CD14-positive monocyte (primary cell): Measurements from ENCODE around the gene B3GNT7. TPM values are rescaled to one million over a fixed set of nuclear protein-coding genes. Genes with fewer than 3 reads are reported as not detected.
A peak's percentile ranks its signal among the peaks of the same experiment; 100 is the strongest.

Experiments used
- DNase-seq, 3 donors: peaks; one replicate each; pipeline ENCODE4 v3.0.0-alpha.2; 2011 to 2022
- H2AFZ ChIP-seq: 2 replicates; pipeline ENCODE4 v1.6.0; 2012; ENCODE audit warnings: mild to moderate bottlenecking, low read depth, low read length, inconsistent platforms; ENCODE audit not compliant: insufficient read depth, poor library complexity, severe bottlenecking
- H3K27ac ChIP-seq, 2 donors: 1 replicate in 1 of 2; 2 replicates in 1 of 2; pipeline ENCODE4 v1.5.1; 2012 to 2013; ENCODE audit warnings: low read length in 2 of 2, control low read depth in 1 of 2, inconsistent platforms in 1 of 2, low read depth in 1 of 2, mild to moderate bottlenecking in 1 of 2
- H3K27me3 ChIP-seq, 2 donors: one replicate each; pipeline versions ENCODE4 v1.6.0 to v1.6.1; 2011 to 2013; ENCODE audit warnings: low read length in 2 of 2; ENCODE audit not compliant: control insufficient read depth in 2 of 2, insufficient read depth in 2 of 2
- H3K36me3 ChIP-seq, 2 donors: replicated peaks in 1 of 2; 1 replicate in 1 of 2; 2 replicates in 1 of 2; pipeline versions ENCODE4 v1.5.1 to v1.6.1; 2012 to 2013; ENCODE audit warnings: low read length in 2 of 2, control low read depth in 1 of 2, inconsistent platforms in 1 of 2, mild to moderate bottlenecking in 1 of 2; ENCODE audit not compliant: insufficient read depth in 2 of 2, control insufficient read depth in 1 of 2
- H3K4me1 ChIP-seq, 2 donors: 1 replicate in 1 of 2; 2 replicates in 1 of 2; pipeline versions ENCODE4 v1.5.1 to v1.6.1; 2012 to 2013; ENCODE audit warnings: low read length in 2 of 2, control low read depth in 1 of 2, inconsistent platforms in 1 of 2, mild to moderate bottlenecking in 1 of 2, moderate library complexity in 1 of 2; ENCODE audit not compliant: insufficient read depth in 2 of 2, control insufficient read depth in 1 of 2
- H3K4me2 ChIP-seq: replicated peaks from 2 replicates; pipeline ENCODE3; 2012; ENCODE audit warnings: low read length, moderate library complexity, mild to moderate bottlenecking; ENCODE audit not compliant: poor library complexity, severe bottlenecking; ENCODE audit errors: extremely low read depth
- H3K4me3 ChIP-seq, 3 experiments: fragments of 200-600 bp in 1 of 3; sonication (generic) in 1 of 3; replicated peaks in 1 of 3; 1 replicate in 2 of 3; 2 replicates in 1 of 3; pipeline ENCODE4 v1.5.1; 2011 to 2013; ENCODE audit warnings: low read length in 3 of 3, mild to moderate bottlenecking in 3 of 3, control low read depth in 2 of 3, low read depth in 2 of 3, inconsistent platforms in 1 of 3, moderate library complexity in 1 of 3
- H3K79me2 ChIP-seq: 2 replicates; pipeline ENCODE4 v1.6.0; 2012; ENCODE audit warnings: mild to moderate bottlenecking, control low read depth, inconsistent platforms, low read length, moderate library complexity; ENCODE audit not compliant: insufficient read depth
- H3K9ac ChIP-seq: 2 replicates; pipeline ENCODE4 v1.6.0; 2017; ENCODE audit warnings: low read length, mild to moderate bottlenecking; ENCODE audit not compliant: insufficient read depth, poor library complexity, severe bottlenecking
- H3K9me3 ChIP-seq, 2 donors: replicated peaks in 1 of 2; 1 replicate in 1 of 2; 2 replicates in 1 of 2; pipeline versions ENCODE4 v1.5.1 to v1.6.1; 2012 to 2013; ENCODE audit warnings: low read length in 2 of 2, control low read depth in 1 of 2; ENCODE audit not compliant: control insufficient read depth in 1 of 2, insufficient read depth in 1 of 2
- H4K20me1 ChIP-seq: 2 replicates; pipeline ENCODE4 v1.6.0; 2012; ENCODE audit warnings: mild to moderate bottlenecking, low read length, control low read depth, moderate library complexity; ENCODE audit not compliant: insufficient read depth
- H3K27ac Mint-ChIP-seq, 7 donors: one replicate each; pipeline ENCODE4 v1.8.0; 2020; ENCODE audit warnings: mild to moderate bottlenecking in 7 of 7, mixed read lengths in 7 of 7, moderate library complexity in 6 of 7, inconsistent platforms in 2 of 7
- H3K27me3 Mint-ChIP-seq, 3 donors: one replicate each; pipeline ENCODE4 v1.8.0; 2021 to 2022; ENCODE audit warnings: low read depth in 3 of 3, mild to moderate bottlenecking in 3 of 3, mixed read lengths in 3 of 3, moderate library complexity in 3 of 3, inconsistent platforms in 1 of 3
- H3K36me3 Mint-ChIP-seq, 2 donors: one replicate each; pipeline ENCODE4 v1.8.0; 2020; ENCODE audit warnings: mixed read lengths in 2 of 2, inconsistent platforms in 1 of 2, mild to moderate bottlenecking in 1 of 2
- H3K4me1 Mint-ChIP-seq: one replicate; pipeline ENCODE4 v1.8.0; 2020; ENCODE audit warnings: mild to moderate bottlenecking, mixed read lengths
- H3K4me3 Mint-ChIP-seq, 2 donors: one replicate each; pipeline ENCODE4 v1.8.0; 2020; ENCODE audit warnings: mild to moderate bottlenecking in 2 of 2, mixed read lengths in 2 of 2, moderate library complexity in 1 of 2
- H3K9me3 Mint-ChIP-seq, 7 donors: one replicate each; pipeline ENCODE4 v1.8.0; 2020 to 2022; ENCODE audit warnings: mixed read lengths in 7 of 7, mild to moderate bottlenecking in 6 of 7, moderate library complexity in 6 of 7, inconsistent platforms in 2 of 7
- CTCF ChIP-seq: fragments of 200-600 bp; IDR thresholded peaks from one replicate; pipeline ENCODE4 v1.8.0; 2022; ENCODE audit warnings: antibody characterized with exemption, mild to moderate bottlenecking
- whole genome bisulfite sequencing: methylation state at CpG from one replicate; pipeline ENCODE4 v1.1.5; 2013; ENCODE audit warnings: missing lambda C conversion rate; ENCODE audit not compliant: insufficient coverage; 5-methylcytosine and 5-hydroxymethylcytosine counted together
- intact Hi-C, 2 donors: fragments of 100-400 bp; cut with micrococcal nuclease; formaldehyde crosslinking; loops; one replicate each; pipeline versions ENCODE4 v1.15.0 to v1.15.1; 2023
- polyA plus RNA-seq, 3 donors: library from polyadenylated mRNA; depleted of rRNA in 1 of 3; unstranded in 2 of 3; stranded (reverse) in 1 of 3; fragments of 300-500 nt in 2 of 3; fragments of >200 nt in 1 of 3; fragmentation: Illumina TruSeq in 2 of 3; gene quantifications; 1 replicate in 2 of 3; 2 replicates in 1 of 3; pipeline ENCODE4 v1.2.3, GENCODE V29; 2012 to 2021
- small RNA-seq: library from RNA; depleted of rRNA; stranded (forward); fragments of <200 nt; gene quantifications from one replicate; pipeline ENCODE3, GENCODE V24; 2012; ENCODE audit warnings: low read depth; ENCODE audit not compliant: insufficient read length

B3GNT7 gene
- polyA plus RNA-seq, 3 donors = 0.05 TPM; not detected in 2

GRCh38 chr2:231450548-231450989 is 55.1 kb downstream of the B3GNT7 start:
- Mint-ChIP-seq H3K36me3 (peaks cover 28 to 32% of the 10 kb centered on the region in 2 donors), H3K4me1 (no peaks in the 10 kb centered on the region), H3K27ac (peak overlapping the region in 2 of 7 donors; percentile 69 to 70), H3K27me3 (peaks cover 0 to 6% (median 2%) of the 10 kb centered on the region in 3 donors), H3K9me3 (peaks cover 0 to 2% (median 0%) of the 10 kb centered on the region in 7 donors), H3K4me3 (no peak overlapping the region)
- Histone ChIP-seq H3K79me2 (no peaks in the 10 kb centered on the region), H2AFZ (no peak overlapping the region), H3K36me3 (peaks cover 27 to 30% of the 10 kb centered on the region in 2 donors), H3K4me3 (no peak overlapping the region), H3K9ac (no peak overlapping the region), H3K4me1 (no peaks in the 10 kb centered on the region), H3K9me3 (no peaks in the 10 kb centered on the region), H3K27me3 (no peaks in the 10 kb centered on the region), H3K4me2 (no peak overlapping the region), H4K20me1 (peaks cover 7% of the 10 kb centered on the region), H3K27ac (no peak overlapping the region)
- DNase-seq = no peak
- no CpG with 5 or more reads among the region's 4 CpGs for WGBS
- intact Hi-C loops = loop anchor here (5.0 to 10.0 kb wide), 3 partner anchors 223 to 348 kb away; no protein-coding TSS in a partner anchor
- no peak for TF ChIP-seq CTCF

Small RNA genes lying within 50 kb of the gene (small RNA-seq; reads per million reads assigned to genes)
- gene MIR4777 = not detected

Other genes with a start within 250 kb of the B3GNT7 start
- gene ARMC9, start 197.1 kb upstream of the B3GNT7 start, polyA plus RNA-seq = under 1 TPM in 2 of 3 donors, not detected in 1; 0.07 to 0.27 TPM
- gene NCL, start 68.8 kb downstream of the B3GNT7 start, polyA plus RNA-seq = 100 to 1,000 TPM in 2 of 3 donors, 10 to 100 TPM in 1; 26.2 to 143 (median 106) TPM
- gene NMUR1, start 134.7 kb downstream of the B3GNT7 start, polyA plus RNA-seq = not detected
- not detected for gene TEX44, start 197.2 kb downstream of the B3GNT7 start, polyA plus RNA-seq